ENCODE results near the gene LAMC3. TPM values are rescaled to one million over a fixed set of nuclear protein-coding genes. Genes with fewer than 3 reads are reported as not detected.

The LAMC3 gene
- polyA plus RNA-seq, 1 donor from 2014 or later, result 0.04 TPM

DNA sequence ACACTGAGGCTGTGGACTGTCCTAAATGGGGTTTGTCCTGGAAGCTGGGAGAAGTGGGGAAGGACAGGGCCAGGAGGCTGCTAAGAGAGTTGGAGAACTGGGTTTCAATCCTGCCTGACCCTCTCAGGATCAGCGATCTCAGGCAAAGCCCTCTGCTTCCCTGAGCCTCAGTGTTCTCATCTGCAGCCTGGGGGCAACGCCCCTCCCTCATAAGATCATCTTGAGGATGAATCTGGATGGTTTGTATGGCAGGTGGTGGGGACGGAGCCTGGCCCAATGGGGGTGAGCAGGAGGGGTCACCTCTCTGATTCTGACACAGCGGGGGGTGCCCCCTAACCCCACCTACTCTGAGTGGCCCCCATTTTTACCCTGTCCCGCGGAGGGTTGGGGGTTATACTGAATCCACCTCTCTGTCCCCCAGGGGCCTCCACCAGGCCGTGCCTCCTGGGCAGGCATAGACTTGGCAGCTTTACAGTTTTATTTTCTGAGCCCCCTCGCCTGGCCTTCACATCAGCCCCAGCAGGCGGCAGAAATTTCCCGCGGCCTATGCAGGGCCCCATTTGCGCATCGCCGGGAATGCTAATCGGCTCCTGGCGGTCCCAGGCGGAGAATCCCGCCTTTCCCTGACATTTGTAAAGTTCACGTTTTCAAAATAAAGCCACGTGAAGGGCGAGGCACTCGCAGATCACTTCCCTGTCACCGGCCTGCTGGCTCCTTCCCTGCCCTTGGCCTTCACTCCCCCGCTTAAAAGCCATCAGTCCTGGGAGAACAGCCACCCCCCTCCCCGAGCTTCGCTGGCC, 17.8 kb upstream of the LAMC3 start:
- no peaks in the 10 kb centered on the region for H4K20me1 ChIP-seq (ENCODE audit: insufficient read depth)
- no peak overlapping the region for H3K4me3 ChIP-seq (ENCODE audit: low read length)
- H3K9me2 ChIP-seq (ENCODE audit: insufficient read depth, low read length), result no peaks in the 10 kb centered on the region
- no peak overlapping the region for H3K27ac ChIP-seq (ENCODE audit: low read length)
- no peak overlapping the region for H3K9ac ChIP-seq (ENCODE audit: low read length)
- H3K9me3 ChIP-seq (ENCODE audit: low read length), result no peaks in the 10 kb centered on the region
- no peaks in the 10 kb centered on the region for H3K79me2 ChIP-seq (replicated peaks; ENCODE audit: insufficient read depth, low read length)
- no peaks in the 10 kb centered on the region for H3K36me3 ChIP-seq (ENCODE audit: insufficient read depth, low read length)
- no peaks in the 10 kb centered on the region for H3K27me3 ChIP-seq (ENCODE audit: insufficient read depth, low read depth, low read length)
- H3K4me2 ChIP-seq (ENCODE audit: low read length), result no peak overlapping the region
- H3F3A ChIP-seq (ENCODE audit: insufficient read depth, low read length, poor library complexity, severe bottlenecking), result no peaks in the 10 kb centered on the region
- no peak overlapping the region for H2AFZ ChIP-seq (ENCODE audit: low read depth, low read length)
- TF ChIP-seq POLR2AphosphoS5 (IDR thresholded peaks at IDR 0.05), result no peak
- no peak for TF ChIP-seq EZH2 (IDR thresholded peaks at IDR 0.05; ENCODE audit: borderline replicate concordance, insufficient read depth, low read length, poor library complexity, severe bottlenecking)
- TF ChIP-seq SMC3 (conservative IDR thresholded peaks at IDR 0.05; ENCODE audit: poor library complexity), result no peak
- TF ChIP-seq, protein P1, sequence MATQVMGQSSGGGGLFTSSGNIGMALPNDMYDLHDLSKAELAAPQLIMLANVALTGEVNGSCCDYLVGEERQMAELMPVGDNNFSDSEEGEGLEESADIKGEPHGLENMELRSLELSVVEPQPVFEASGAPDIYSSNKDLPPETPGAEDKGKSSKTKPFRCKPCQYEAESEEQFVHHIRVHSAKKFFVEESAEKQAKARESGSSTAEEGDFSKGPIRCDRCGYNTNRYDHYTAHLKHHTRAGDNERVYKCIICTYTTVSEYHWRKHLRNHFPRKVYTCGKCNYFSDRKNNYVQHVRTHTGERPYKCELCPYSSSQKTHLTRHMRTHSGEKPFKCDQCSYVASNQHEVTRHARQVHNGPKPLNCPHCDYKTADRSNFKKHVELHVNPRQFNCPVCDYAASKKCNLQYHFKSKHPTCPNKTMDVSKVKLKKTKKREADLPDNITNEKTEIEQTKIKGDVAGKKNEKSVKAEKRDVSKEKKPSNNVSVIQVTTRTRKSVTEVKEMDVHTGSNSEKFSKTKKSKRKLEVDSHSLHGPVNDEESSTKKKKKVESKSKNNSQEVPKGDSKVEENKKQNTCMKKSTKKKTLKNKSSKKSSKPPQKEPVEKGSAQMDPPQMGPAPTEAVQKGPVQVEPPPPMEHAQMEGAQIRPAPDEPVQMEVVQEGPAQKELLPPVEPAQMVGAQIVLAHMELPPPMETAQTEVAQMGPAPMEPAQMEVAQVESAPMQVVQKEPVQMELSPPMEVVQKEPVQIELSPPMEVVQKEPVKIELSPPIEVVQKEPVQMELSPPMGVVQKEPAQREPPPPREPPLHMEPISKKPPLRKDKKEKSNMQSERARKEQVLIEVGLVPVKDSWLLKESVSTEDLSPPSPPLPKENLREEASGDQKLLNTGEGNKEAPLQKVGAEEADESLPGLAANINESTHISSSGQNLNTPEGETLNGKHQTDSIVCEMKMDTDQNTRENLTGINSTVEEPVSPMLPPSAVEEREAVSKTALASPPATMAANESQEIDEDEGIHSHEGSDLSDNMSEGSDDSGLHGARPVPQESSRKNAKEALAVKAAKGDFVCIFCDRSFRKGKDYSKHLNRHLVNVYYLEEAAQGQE (IDR thresholded peaks at IDR 0.05; ENCODE audit: borderline replicate concordance), result peak; percentile 63
- TF ChIP-seq, protein P2, sequence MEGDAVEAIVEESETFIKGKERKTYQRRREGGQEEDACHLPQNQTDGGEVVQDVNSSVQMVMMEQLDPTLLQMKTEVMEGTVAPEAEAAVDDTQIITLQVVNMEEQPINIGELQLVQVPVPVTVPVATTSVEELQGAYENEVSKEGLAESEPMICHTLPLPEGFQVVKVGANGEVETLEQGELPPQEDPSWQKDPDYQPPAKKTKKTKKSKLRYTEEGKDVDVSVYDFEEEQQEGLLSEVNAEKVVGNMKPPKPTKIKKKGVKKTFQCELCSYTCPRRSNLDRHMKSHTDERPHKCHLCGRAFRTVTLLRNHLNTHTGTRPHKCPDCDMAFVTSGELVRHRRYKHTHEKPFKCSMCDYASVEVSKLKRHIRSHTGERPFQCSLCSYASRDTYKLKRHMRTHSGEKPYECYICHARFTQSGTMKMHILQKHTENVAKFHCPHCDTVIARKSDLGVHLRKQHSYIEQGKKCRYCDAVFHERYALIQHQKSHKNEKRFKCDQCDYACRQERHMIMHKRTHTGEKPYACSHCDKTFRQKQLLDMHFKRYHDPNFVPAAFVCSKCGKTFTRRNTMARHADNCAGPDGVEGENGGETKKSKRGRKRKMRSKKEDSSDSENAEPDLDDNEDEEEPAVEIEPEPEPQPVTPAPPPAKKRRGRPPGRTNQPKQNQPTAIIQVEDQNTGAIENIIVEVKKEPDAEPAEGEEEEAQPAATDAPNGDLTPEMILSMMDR (IDR thresholded peaks at IDR 0.05; ENCODE audit: poor library complexity, severe bottlenecking), result no peak
- no peak for TF ChIP-seq EP300 (conservative IDR thresholded peaks at IDR 0.05; ENCODE audit: poor library complexity, severe bottlenecking)

DNA sequence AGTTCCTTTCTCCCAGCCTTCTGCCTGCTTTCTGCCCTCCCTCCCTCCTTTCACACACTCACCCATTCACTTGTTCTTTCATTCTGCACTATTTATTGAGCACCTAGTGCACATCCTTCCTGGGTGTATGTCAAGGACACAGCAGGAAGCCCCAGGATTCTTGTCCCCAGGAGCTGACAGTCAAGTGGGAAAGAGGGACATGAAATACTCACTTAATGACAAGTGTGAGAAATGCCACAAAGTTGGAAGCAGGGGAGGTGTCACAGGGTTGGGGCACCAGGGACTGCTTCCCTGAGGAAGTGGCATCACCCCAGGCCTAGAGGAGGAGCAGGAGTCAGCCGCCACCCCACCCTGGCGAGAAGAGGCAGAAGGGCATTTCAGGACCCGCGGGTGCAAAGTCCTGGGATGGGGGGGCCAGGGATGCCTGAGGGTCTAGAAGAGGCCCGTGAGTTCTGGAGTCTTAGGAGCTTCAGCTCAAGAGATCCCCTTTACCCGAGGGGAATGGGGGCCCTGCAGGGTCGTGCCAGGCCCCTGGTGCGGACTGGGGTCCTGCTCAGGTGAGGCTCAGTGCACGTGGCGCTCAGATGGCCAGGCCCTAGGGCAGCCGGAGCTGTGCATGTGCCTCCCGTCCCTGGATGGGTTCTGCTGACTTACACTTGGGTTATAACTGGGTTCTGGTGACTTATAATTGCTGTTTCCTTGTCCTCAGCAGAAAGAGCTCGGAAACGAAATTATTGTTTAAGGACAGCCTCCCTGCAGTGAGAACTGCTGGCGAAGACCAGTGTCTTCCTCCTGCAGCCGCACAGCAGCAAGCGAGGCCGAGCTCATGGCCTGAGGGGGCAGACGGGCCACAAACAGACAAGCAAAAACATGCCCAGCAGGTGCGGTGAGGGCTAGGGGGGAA, 16.9 kb upstream of the LAMC3 start:
- no peak overlapping the region for H3K27ac ChIP-seq (ENCODE audit: low read length)
- H3K4me2 ChIP-seq (ENCODE audit: low read length), result no peak overlapping the region
- no peak overlapping the region for H3K4me3 ChIP-seq (ENCODE audit: low read length)
- no peaks in the 10 kb centered on the region for H3K79me2 ChIP-seq (replicated peaks; ENCODE audit: insufficient read depth, low read length)
- no peaks in the 10 kb centered on the region for H4K20me1 ChIP-seq (ENCODE audit: insufficient read depth)
- no peaks in the 10 kb centered on the region for H3F3A ChIP-seq (ENCODE audit: insufficient read depth, low read length, poor library complexity, severe bottlenecking)
- H3K36me3 ChIP-seq (ENCODE audit: insufficient read depth, low read length), result no peaks in the 10 kb centered on the region
- H3K9me2 ChIP-seq (ENCODE audit: insufficient read depth, low read length), result no peaks in the 10 kb centered on the region
- no peak overlapping the region for H2AFZ ChIP-seq (ENCODE audit: low read depth, low read length)
- no peaks in the 10 kb centered on the region for H3K9me3 ChIP-seq (ENCODE audit: low read length)
- H3K9ac ChIP-seq (ENCODE audit: low read length), result no peak overlapping the region
- no peak for TF ChIP-seq MXI1 (conservative IDR thresholded peaks at IDR 0.05; ENCODE audit: poor library complexity, severe bottlenecking)
- TF ChIP-seq RAD21 (conservative IDR thresholded peaks at IDR 0.05), result no peak
- TF ChIP-seq, protein P1 (IDR thresholded peaks at IDR 0.05; ENCODE audit: borderline replicate concordance), result no peak
- no peak for TF ChIP-seq POLR2AphosphoS5 (IDR thresholded peaks at IDR 0.05)
- no peaks in the 10 kb centered on the region for H3K27me3 ChIP-seq (ENCODE audit: insufficient read depth, low read depth, low read length)

Data from neural cell (in vitro differentiated cells).